WTC11 (cell line): ENCODE data around the gene ATP6V1F. TPM values are rescaled to one million over a fixed set of nuclear protein-coding genes. Genes with fewer than 3 reads are reported as not detected.

Source experiments
- ATAC-seq: fragments of 200-7000 bp; cut with Tn5 transposase; 2 replicates; pipeline ENCODE4 v1.10.0; 2021; ENCODE audit warnings: mild to moderate bottlenecking, moderate library complexity
- CTCF ChIA-PET: fragments of 300-600 bp; sonication (Branson Sonifier 250); formaldehyde crosslinking; loops from one replicate; lab custom pipeline; 2021; ENCODE audit warnings: antibody characterized with exemption; lab: Charles Lee
- POLR2A ChIA-PET: fragments of 350-600 bp; sonication (Branson Sonifier 250); formaldehyde crosslinking; loops from one replicate; lab custom pipeline; 2021; ENCODE audit warnings: antibody characterized with exemption; lab: Charles Lee
- DNase-seq: peaks from one replicate; pipeline ENCODE4 v3.0.0; 2021; ENCODE audit warnings: low spot score
- H3K27ac Mint-ChIP-seq: 2 replicates; pipeline ENCODE4 v1.8.0; 2021; ENCODE audit warnings: mixed read lengths
- H3K27me3 Mint-ChIP-seq: 2 replicates; pipeline ENCODE4 v1.8.0; 2021; ENCODE audit warnings: low read depth, mild to moderate bottlenecking, moderate library complexity, mixed read lengths
- H3K36me3 Mint-ChIP-seq: 2 replicates; pipeline ENCODE4 v1.8.0; 2021; ENCODE audit warnings: mixed read lengths
- H3K4me1 Mint-ChIP-seq: 2 replicates; pipeline ENCODE4 v1.8.0; 2022; ENCODE audit warnings: mixed read lengths
- H3K4me3 Mint-ChIP-seq: 2 replicates; pipeline ENCODE4 v1.8.0; 2021; ENCODE audit warnings: mild to moderate bottlenecking, moderate library complexity, mixed read lengths
- H3K9me3 Mint-ChIP-seq: 2 replicates; pipeline ENCODE4 v1.8.0; 2021; ENCODE audit warnings: mixed read lengths
- ELF4 ChIP-seq: sonication (generic); formaldehyde crosslinking; IDR thresholded peaks from 2 replicates; pipeline ENCODE4 v1.8.1; 2022; ENCODE audit warnings: low read depth, mild to moderate bottlenecking, moderate library complexity, missing genetic modification reagents
- EMX1 ChIP-seq: fragments of 250-450 bp; sonication (Bioruptor Pico); IDR thresholded peaks from 2 replicates; pipeline ENCODE4 v1.8.0; 2021; ENCODE audit warnings: mild to moderate bottlenecking
- FOXP1 ChIP-seq: sonication (generic); formaldehyde crosslinking; IDR thresholded peaks from 2 replicates; pipeline ENCODE4 v1.8.0; 2022; ENCODE audit warnings: missing genetic modification reagents, mild to moderate bottlenecking, moderate library complexity, borderline replicate concordance
- MYBL2 ChIP-seq: sonication (generic); formaldehyde crosslinking; IDR thresholded peaks from 2 replicates; pipeline ENCODE4 v1.8.1; 2023; ENCODE audit warnings: mild to moderate bottlenecking, moderate library complexity, missing genetic modification reagents
- NR2C2 ChIP-seq: sonication (generic); formaldehyde crosslinking; IDR thresholded peaks from 2 replicates; pipeline ENCODE4 v1.8.0; 2022; ENCODE audit warnings: mild to moderate bottlenecking, missing genetic modification reagents
- OVOL2 ChIP-seq: fragments of 250-450 bp; sonication (Bioruptor Pico); IDR thresholded peaks from 2 replicates; pipeline ENCODE4 v1.9.0; 2021; ENCODE audit warnings: mild to moderate bottlenecking, borderline replicate concordance
- RORB ChIP-seq: fragments of 250-450 bp; sonication (Bioruptor Pico); IDR thresholded peaks from 2 replicates; pipeline ENCODE4 v1.9.0; 2021; ENCODE audit warnings: mild to moderate bottlenecking
- TEAD1 ChIP-seq: sonication (generic); formaldehyde crosslinking; IDR thresholded peaks from 2 replicates; pipeline ENCODE4 v1.8.0; 2022; ENCODE audit warnings: mild to moderate bottlenecking, missing genetic modification reagents
- TEAD4 ChIP-seq: sonication (generic); formaldehyde crosslinking; IDR thresholded peaks from 2 replicates; pipeline ENCODE4 v1.8.0; 2022; ENCODE audit warnings: mild to moderate bottlenecking, missing genetic modification reagents
- total RNA-seq: library from RNA; stranded (reverse); gene quantifications from 3 replicates; pipeline ENCODE4 v1.2.3, GENCODE V29; 2021
- TF ChIP-seq, protein P1 (sequence below): sonication (generic); formaldehyde crosslinking; IDR thresholded peaks from 2 replicates; pipeline ENCODE4 v1.8.1; 2022; ENCODE audit warnings: low read depth, missing genetic modification reagents, borderline replicate concordance
- TF ChIP-seq, protein P2 (sequence below): sonication (generic); formaldehyde crosslinking; IDR thresholded peaks from 2 replicates; pipeline ENCODE4 v1.8.1; 2023; ENCODE audit warnings: mild to moderate bottlenecking, missing genetic modification reagents, moderate library complexity
- TF ChIP-seq, protein P3 (sequence below): fragments of 250-450 bp; sonication (Bioruptor Pico); IDR thresholded peaks from 2 replicates; pipeline ENCODE4 v1.9.0; 2021; ENCODE audit warnings: mild to moderate bottlenecking
- TF ChIP-seq, protein P4 (sequence below): sonication (generic); formaldehyde crosslinking; IDR thresholded peaks from 2 replicates; pipeline ENCODE4 v1.8.1; 2023; ENCODE audit warnings: mild to moderate bottlenecking, missing genetic modification reagents
- TF ChIP-seq, protein P5 (sequence below): sonication (generic); formaldehyde crosslinking; IDR thresholded peaks from 2 replicates; pipeline ENCODE4 v1.8.0; 2023; ENCODE audit warnings: missing genetic modification reagents, mild to moderate bottlenecking, borderline replicate concordance
- TF ChIP-seq, protein P6 (sequence below): sonication (generic); formaldehyde crosslinking; IDR thresholded peaks from 2 replicates; pipeline ENCODE4 v1.8.1; 2023; ENCODE audit warnings: mild to moderate bottlenecking, missing genetic modification reagents

ATP6V1F gene
- total RNA-seq, 1 experiment from 2014 or later: 117 TPM

DNA sequence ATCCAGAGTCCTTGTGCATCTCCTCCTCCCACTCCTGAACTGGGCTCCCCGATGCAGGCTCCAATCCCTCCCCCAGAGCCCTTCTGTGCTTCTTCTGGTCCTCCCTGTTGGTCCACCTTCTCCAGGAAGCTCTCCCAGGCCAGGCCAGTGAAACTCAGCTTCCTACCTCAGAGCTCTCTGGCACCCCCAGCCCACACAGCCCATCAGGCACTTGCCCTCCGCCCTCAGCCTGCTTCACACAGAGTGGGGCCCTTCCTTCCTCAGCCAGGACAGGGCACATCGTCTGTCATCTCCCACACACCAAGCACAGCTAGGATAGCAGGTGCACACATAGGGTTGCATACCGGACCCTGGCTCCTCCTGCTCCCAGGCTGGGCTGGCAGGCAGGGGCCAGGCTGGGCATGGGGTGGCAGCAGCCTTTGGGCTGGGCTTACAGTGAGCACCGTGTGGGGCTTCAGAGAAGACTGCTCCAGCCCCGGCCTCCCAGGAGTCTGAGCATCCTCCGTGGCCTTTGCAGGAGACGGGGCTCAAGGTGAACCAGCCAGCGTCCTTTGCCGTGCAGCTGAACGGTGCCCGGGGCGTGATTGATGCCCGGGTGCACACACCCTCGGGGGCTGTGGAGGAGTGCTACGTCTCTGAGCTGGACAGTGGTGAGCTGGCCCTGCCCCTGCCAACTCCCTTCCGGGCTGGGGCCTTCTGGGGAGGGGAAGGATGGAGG lies 6.5 kb upstream of the ATP6V1F start (continued):
- TF ChIP-seq ELF4 (no peak), FOXP1 (CRISPR knock-in tag) (no peak), NR2C2 (CRISPR knock-in tag) (no peak), TEAD4 (CRISPR knock-in tag) (no peak)

DNA sequence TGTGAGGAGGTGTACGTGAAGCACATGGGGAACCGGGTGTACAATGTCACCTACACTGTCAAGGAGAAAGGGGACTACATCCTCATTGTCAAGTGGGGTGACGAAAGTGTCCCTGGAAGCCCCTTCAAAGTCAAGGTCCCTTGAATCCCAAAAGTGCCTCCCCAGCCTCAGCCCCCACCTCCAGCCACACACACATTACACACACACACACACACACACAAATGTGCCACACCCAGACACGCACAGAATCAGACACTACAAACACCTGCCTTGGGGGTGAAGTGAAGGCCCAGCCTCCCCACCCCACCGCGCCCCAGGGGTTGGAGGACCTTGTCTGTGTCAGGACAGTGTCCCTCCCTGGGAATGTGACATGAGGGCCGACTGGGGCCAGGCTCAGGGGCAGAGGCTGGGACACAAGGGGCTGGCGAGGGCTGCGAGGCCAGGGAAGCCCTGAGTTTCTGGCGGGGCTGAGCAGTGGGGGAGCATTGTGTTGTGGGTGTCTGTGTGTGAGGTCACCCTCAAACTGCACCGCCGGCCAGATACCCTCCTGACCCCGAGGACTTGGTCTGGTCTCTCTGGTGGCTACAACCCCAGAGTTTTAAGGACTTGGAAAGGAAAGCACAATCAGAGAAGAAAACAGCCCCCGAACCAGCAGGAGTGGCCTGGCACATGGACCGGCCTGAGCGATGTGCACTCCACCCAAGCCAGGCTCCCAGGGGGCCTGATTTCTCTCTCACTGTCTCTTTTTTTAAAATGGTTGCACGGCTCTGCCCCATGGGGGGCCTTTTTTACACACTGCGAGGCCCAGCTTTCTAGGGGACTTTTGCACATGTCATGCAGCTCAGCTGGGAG lies 4.0 kb upstream of the ATP6V1F start:
- CTCF ChIA-PET: interaction anchor here (1.2 to 6.6 kb wide), 3 partner anchors 17 to 52 kb away, joined by 3 to 149 read pairs (median 17); partner anchors contain the start of gene KCP
- TF ChIP-seq EMX1 (CRISPR knock-in tag) (no peak), MYBL2 (CRISPR knock-in tag) (no peak), RORB (CRISPR knock-in tag) (no peak), OVOL2 (no peak)
- TF ChIP-seq, protein P1, sequence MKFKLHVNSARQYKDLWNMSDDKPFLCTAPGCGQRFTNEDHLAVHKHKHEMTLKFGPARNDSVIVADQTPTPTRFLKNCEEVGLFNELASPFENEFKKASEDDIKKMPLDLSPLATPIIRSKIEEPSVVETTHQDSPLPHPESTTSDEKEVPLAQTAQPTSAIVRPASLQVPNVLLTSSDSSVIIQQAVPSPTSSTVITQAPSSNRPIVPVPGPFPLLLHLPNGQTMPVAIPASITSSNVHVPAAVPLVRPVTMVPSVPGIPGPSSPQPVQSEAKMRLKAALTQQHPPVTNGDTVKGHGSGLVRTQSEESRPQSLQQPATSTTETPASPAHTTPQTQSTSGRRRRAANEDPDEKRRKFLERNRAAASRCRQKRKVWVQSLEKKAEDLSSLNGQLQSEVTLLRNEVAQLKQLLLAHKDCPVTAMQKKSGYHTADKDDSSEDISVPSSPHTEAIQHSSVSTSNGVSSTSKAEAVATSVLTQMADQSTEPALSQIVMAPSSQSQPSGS (CRISPR knock-in tag): no peak
- TF ChIP-seq, protein P2, sequence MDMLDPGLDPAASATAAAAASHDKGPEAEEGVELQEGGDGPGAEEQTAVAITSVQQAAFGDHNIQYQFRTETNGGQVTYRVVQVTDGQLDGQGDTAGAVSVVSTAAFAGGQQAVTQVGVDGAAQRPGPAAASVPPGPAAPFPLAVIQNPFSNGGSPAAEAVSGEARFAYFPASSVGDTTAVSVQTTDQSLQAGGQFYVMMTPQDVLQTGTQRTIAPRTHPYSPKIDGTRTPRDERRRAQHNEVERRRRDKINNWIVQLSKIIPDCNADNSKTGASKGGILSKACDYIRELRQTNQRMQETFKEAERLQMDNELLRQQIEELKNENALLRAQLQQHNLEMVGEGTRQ (CRISPR knock-in tag): no peak
- TF ChIP-seq, protein P3, sequence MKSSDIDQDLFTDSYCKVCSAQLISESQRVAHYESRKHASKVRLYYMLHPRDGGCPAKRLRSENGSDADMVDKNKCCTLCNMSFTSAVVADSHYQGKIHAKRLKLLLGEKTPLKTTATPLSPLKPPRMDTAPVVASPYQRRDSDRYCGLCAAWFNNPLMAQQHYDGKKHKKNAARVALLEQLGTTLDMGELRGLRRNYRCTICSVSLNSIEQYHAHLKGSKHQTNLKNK (CRISPR knock-in tag): no peak
- TF ChIP-seq, protein P4, sequence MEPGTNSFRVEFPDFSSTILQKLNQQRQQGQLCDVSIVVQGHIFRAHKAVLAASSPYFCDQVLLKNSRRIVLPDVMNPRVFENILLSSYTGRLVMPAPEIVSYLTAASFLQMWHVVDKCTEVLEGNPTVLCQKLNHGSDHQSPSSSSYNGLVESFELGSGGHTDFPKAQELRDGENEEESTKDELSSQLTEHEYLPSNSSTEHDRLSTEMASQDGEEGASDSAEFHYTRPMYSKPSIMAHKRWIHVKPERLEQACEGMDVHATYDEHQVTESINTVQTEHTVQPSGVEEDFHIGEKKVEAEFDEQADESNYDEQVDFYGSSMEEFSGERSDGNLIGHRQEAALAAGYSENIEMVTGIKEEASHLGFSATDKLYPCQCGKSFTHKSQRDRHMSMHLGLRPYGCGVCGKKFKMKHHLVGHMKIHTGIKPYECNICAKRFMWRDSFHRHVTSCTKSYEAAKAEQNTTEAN (CRISPR knock-in tag): no peak
- Mint-ChIP-seq H3K9me3 (no peaks in the 10 kb centered on the region), H3K36me3 (no peaks in the 10 kb centered on the region), H3K4me1 (peaks cover 22% of the 10 kb centered on the region), H3K27me3 (peaks cover 4% of the 10 kb centered on the region), H3K27ac (no peak overlapping the region), H3K4me3 (no peak overlapping the region)
- no peak for ATAC-seq
- POLR2A ChIA-PET: no interaction called here
- DNase-seq: no peak

DNA sequence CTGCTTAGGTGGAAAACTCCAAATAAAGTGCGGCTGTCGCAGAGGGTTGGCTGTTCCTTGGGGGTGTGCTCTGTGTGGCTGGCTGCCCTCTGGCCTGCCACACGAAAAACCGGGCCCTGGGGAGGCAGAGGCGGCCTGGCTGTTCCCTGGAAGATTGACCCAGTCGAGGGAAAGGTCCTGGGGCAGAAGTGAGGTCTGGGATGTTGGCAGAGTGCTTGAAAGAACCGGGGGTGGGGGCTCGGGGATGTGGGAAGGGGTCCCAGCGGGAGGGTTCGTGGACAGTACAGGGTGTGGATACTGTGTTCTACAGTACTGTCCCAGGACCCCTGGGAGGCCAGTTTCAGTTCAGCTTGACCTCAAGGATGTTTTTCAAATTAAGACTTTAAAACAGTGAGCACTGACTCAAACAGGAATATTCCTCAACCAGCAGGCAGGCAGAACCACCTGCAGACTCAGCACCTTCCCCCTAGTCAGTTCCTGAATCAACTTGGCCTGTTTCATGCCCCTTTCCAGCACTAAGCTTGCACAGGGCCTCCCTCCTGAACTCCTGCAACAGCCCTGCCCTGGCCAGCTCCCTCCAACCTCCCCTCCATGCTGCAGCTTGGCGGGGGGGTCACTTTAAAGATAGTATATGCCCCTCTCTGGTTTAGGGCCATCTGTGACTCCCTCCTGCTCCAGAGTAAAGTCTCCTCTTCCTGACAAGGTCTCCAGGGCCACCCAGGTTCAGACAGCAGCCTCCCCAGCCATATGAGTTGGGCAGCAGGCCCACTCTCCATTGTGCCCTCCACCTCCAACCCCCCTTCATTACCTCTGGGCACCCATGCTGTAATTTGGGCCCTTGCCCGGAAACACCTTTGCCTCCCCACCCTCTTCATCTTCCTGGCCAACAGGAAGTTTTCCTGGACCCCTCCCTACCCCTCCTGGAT lies 3.2 kb upstream of the ATP6V1F start:
- ChIA-PET POLR2A (no interaction called here), CTCF (interaction anchor here (0.7 to 6.6 kb wide), 20 partner anchors 9 to 398 kb away, joined by 3 to 149 read pairs (median 4); partner anchors contain the start of gene KCP)
- ATAC-seq (no peak), DNase-seq (no peak)
- Mint-ChIP-seq H3K4me3 (no peak overlapping the region), H3K9me3 (no peaks in the 10 kb centered on the region), H3K27ac (no peak overlapping the region), H3K27me3 (peaks cover 4% of the 10 kb centered on the region), H3K36me3 (no peaks in the 10 kb centered on the region), H3K4me1 (peaks cover 25% of the 10 kb centered on the region)
- TF ChIP-seq NR2C2 (CRISPR knock-in tag): no peak
- TF ChIP-seq, protein P5, sequence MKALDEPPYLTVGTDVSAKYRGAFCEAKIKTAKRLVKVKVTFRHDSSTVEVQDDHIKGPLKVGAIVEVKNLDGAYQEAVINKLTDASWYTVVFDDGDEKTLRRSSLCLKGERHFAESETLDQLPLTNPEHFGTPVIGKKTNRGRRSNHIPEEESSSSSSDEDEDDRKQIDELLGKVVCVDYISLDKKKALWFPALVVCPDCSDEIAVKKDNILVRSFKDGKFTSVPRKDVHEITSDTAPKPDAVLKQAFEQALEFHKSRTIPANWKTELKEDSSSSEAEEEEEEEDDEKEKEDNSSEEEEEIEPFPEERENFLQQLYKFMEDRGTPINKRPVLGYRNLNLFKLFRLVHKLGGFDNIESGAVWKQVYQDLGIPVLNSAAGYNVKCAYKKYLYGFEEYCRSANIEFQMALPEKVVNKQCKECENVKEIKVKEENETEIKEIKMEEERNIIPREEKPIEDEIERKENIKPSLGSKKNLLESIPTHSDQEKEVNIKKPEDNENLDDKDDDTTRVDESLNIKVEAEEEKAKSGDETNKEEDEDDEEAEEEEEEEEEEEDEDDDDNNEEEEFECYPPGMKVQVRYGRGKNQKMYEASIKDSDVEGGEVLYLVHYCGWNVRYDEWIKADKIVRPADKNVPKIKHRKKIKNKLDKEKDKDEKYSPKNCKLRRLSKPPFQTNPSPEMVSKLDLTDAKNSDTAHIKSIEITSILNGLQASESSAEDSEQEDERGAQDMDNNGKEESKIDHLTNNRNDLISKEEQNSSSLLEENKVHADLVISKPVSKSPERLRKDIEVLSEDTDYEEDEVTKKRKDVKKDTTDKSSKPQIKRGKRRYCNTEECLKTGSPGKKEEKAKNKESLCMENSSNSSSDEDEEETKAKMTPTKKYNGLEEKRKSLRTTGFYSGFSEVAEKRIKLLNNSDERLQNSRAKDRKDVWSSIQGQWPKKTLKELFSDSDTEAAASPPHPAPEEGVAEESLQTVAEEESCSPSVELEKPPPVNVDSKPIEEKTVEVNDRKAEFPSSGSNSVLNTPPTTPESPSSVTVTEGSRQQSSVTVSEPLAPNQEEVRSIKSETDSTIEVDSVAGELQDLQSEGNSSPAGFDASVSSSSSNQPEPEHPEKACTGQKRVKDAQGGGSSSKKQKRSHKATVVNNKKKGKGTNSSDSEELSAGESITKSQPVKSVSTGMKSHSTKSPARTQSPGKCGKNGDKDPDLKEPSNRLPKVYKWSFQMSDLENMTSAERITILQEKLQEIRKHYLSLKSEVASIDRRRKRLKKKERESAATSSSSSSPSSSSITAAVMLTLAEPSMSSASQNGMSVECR (CRISPR knock-in tag): no peak
- TF ChIP-seq, protein P6, sequence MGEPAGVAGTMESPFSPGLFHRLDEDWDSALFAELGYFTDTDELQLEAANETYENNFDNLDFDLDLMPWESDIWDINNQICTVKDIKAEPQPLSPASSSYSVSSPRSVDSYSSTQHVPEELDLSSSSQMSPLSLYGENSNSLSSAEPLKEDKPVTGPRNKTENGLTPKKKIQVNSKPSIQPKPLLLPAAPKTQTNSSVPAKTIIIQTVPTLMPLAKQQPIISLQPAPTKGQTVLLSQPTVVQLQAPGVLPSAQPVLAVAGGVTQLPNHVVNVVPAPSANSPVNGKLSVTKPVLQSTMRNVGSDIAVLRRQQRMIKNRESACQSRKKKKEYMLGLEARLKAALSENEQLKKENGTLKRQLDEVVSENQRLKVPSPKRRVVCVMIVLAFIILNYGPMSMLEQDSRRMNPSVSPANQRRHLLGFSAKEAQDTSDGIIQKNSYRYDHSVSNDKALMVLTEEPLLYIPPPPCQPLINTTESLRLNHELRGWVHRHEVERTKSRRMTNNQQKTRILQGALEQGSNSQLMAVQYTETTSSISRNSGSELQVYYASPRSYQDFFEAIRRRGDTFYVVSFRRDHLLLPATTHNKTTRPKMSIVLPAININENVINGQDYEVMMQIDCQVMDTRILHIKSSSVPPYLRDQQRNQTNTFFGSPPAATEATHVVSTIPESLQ (CRISPR knock-in tag): no peak
- TF ChIP-seq TEAD1 (CRISPR knock-in tag): no peak
